ENCODE results near the gene POU1F1.
"Not testable (repeated sequence)": the region's sequence is repeated elsewhere in the genome, so short reads cannot be mapped to it uniquely, and the experiment has no call there.

POU1F1 gene

GRCh38 chr3:87272718-87273341 is 3.6 kb downstream of the POU1F1 start:
- DNase-seq (ENCODE audit: insufficient read length, low spot score) (no peak), FAIRE-seq (no peak)
- TF ChIP-seq POLR2A (IDR thresholded peaks at IDR 0.05; ENCODE audit: low read depth, low read length), result no peak

- no peak for TF ChIP-seq POLR2A (IDR thresholded peaks at IDR 0.05; ENCODE audit: low read depth, low read length)
- FAIRE-seq, result no peak
- DNase-seq (ENCODE audit: insufficient read length, low spot score), result no peak
Observed at GRCh38 chr3:87270908-87271700, 5.3 kb downstream of the POU1F1 start.

- DNase-seq (ENCODE audit: insufficient read length, low spot score), result no peak
- TF ChIP-seq POLR2A (IDR thresholded peaks at IDR 0.05; ENCODE audit: low read depth, low read length), result no peak
Observed at GRCh38 chr3:87269723-87270122, 6.7 kb downstream of the POU1F1 start.

GRCh38 chr3:87268646-87269211 is 7.7 kb downstream of the POU1F1 start:
- TF ChIP-seq POLR2A (IDR thresholded peaks at IDR 0.05; ENCODE audit: low read depth, low read length), result no peak
- FAIRE-seq (peak; percentile 66), DNase-seq (ENCODE audit: insufficient read length, low spot score) (no peak)

More at GRCh38 chr3:87269723-87270122, 6.7 kb downstream of the POU1F1 start:
- FAIRE-seq, result no peak

GRCh38 chr3:87267953-87268645 is 8.3 kb downstream of the POU1F1 start:
- FAIRE-seq, result no peak
- no peak for TF ChIP-seq POLR2A (IDR thresholded peaks at IDR 0.05; ENCODE audit: low read depth, low read length)
- DNase-seq (ENCODE audit: insufficient read length, low spot score), result no peak

- DNase-seq (ENCODE audit: insufficient read length, low spot score) (no peak), FAIRE-seq (peak; percentile 15)
- no peak for TF ChIP-seq POLR2A (IDR thresholded peaks at IDR 0.05; ENCODE audit: low read depth, low read length)
Observed at GRCh38 chr3:87261925-87262324, 14.5 kb downstream of the POU1F1 start.

GRCh38 chr3:87260270-87260669 is 16.1 kb downstream of the POU1F1 start:
- TF ChIP-seq POLR2A (IDR thresholded peaks at IDR 0.05; ENCODE audit: low read depth, low read length), result no peak
- FAIRE-seq (peak; percentile 57), DNase-seq (ENCODE audit: insufficient read length, low spot score) (no peak)

GRCh38 chr3:87250009-87250408 is 26.4 kb downstream of the POU1F1 start:
- DNase-seq (ENCODE audit: insufficient read length, low spot score) (no peak), FAIRE-seq (no peak)
- TF ChIP-seq POLR2A (IDR thresholded peaks at IDR 0.05; ENCODE audit: low read depth, low read length), result no peak

GRCh38 chr3:87248831-87249230 is 27.6 kb downstream of the POU1F1 start:
- FAIRE-seq (no peak), DNase-seq (ENCODE audit: insufficient read length, low spot score) (no peak)
- TF ChIP-seq POLR2A (IDR thresholded peaks at IDR 0.05; ENCODE audit: low read depth, low read length), result no peak

- not testable (repeated sequence) for DNase-seq (ENCODE audit: insufficient read length, low spot score); FAIRE-seq
Observed at GRCh38 chr3:87248231-87248630, 28.2 kb downstream of the POU1F1 start.

GRCh38 chr3:87247430-87247773 is 29.0 kb downstream of the POU1F1 start:
- no peak for TF ChIP-seq POLR2A (IDR thresholded peaks at IDR 0.05; ENCODE audit: low read depth, low read length)
- peak; percentile 6 for FAIRE-seq

GRCh38 chr3:87246662-87247429 is 29.5 kb downstream of the POU1F1 start:
- TF ChIP-seq POLR2A (IDR thresholded peaks at IDR 0.05; ENCODE audit: low read depth, low read length), result no peak
- no peak for FAIRE-seq
- no peak for DNase-seq (ENCODE audit: insufficient read length, low spot score)

More at GRCh38 chr3:87247430-87247773, 29.0 kb downstream of the POU1F1 start:
- DNase-seq (ENCODE audit: insufficient read length, low spot score), result no peak

- DNase-seq (ENCODE audit: insufficient read length, low spot score), result no peak
- no peak for TF ChIP-seq POLR2A (IDR thresholded peaks at IDR 0.05; ENCODE audit: low read depth, low read length)
- no peak for FAIRE-seq
Observed at GRCh38 chr3:87236093-87236492, 40.3 kb downstream of the POU1F1 start.
